BE2C (cell line): ENCODE data around the gene COL27A1.

Source experiments
- DNase-seq: peaks from one replicate; pipeline ENCODE4 v3.0.0-alpha.2; 2020
- H3K27me3 ChIP-seq: fragments of 250-450 bp; sonication (Bioruptor Pico); 2 replicates; pipeline ENCODE4 v1.5.1; 2020; ENCODE audit warnings: mild to moderate bottlenecking
- H3K36me3 ChIP-seq: fragments of 250-450 bp; sonication (Bioruptor Pico); 2 replicates; pipeline ENCODE4 v1.5.1; 2020; ENCODE audit warnings: mild to moderate bottlenecking
- H3K4me1 ChIP-seq: fragments of 250-450 bp; sonication (Bioruptor Pico); 2 replicates; pipeline ENCODE4 v1.5.1; 2020
- H3K4me3 ChIP-seq: 2 replicates; pipeline ENCODE4 v1.5.1; 2011; ENCODE audit warnings: low read depth, low read length
- H3K9me3 ChIP-seq: fragments of 250-450 bp; sonication (Bioruptor Pico); 2 replicates; pipeline ENCODE4 v1.5.1; 2020
- CTCF ChIP-seq: IDR thresholded peaks from 2 replicates; pipeline ENCODE4 v1.5.1; 2012; ENCODE audit warnings: mild to moderate bottlenecking, low read depth, low read length

COL27A1 gene

GRCh38 chr9:114132550-114132918 is 22.8 kb upstream of the COL27A1 start:
- Histone ChIP-seq H3K4me3 (no peak overlapping the region), H3K9me3 (no peaks in the 10 kb centered on the region), H3K4me1 (no peaks in the 10 kb centered on the region), H3K27me3 (no peaks in the 10 kb centered on the region; the same call in 1 of the 2 replicates), H3K36me3 (no peaks in the 10 kb centered on the region)
- no peak for DNase-seq
- no peak for TF ChIP-seq CTCF

- Histone ChIP-seq H3K36me3 (no peaks in the 10 kb centered on the region), H3K9me3 (no peaks in the 10 kb centered on the region), H3K4me3 (no peak overlapping the region), H3K27me3 (no peaks in the 10 kb centered on the region), H3K4me1 (no peaks in the 10 kb centered on the region)
- no peak for DNase-seq
- TF ChIP-seq CTCF, result no peak
Measured at GRCh38 chr9:114134827-114135396, 20.4 kb upstream of the COL27A1 start.

- Histone ChIP-seq H3K9me3 (no peaks in the 10 kb centered on the region), H3K4me3 (no peak overlapping the region), H3K4me1 (no peaks in the 10 kb centered on the region), H3K36me3 (no peaks in the 10 kb centered on the region), H3K27me3 (peaks cover 6% of the 10 kb centered on the region; the same call in 1 of the 2 replicates)
- no peak for DNase-seq
- TF ChIP-seq CTCF, result no peak
Measured at GRCh38 chr9:114137831-114138230, 17.5 kb upstream of the COL27A1 start.

- Histone ChIP-seq H3K36me3 (no peaks in the 10 kb centered on the region), H3K4me3 (no peak overlapping the region), H3K9me3 (no peaks in the 10 kb centered on the region), H3K4me1 (no peaks in the 10 kb centered on the region), H3K27me3 (peaks cover 9% of the 10 kb centered on the region; the same call in 1 of the 2 replicates)
- TF ChIP-seq CTCF, result no peak
- no peak for DNase-seq
Measured at GRCh38 chr9:114138552-114138971, 16.8 kb upstream of the COL27A1 start.

- no peak overlapping the region for H3K4me3 ChIP-seq
- no peaks in the 10 kb centered on the region for H3K36me3 ChIP-seq
- H3K4me1 ChIP-seq, result no peaks in the 10 kb centered on the region
- no peak for TF ChIP-seq CTCF
- H3K27me3 ChIP-seq, result peaks cover 9% of the 10 kb centered on the region; the same call in 1 of the 2 replicates
- no peaks in the 10 kb centered on the region for H3K9me3 ChIP-seq
- DNase-seq, result no peak
Measured at GRCh38 chr9:114139071-114139470, 16.3 kb upstream of the COL27A1 start.

GRCh38 chr9:114140401-114140800 is 14.9 kb upstream of the COL27A1 start:
- peaks cover 19% of the 10 kb centered on the region for H3K27me3 ChIP-seq
- TF ChIP-seq CTCF, result no peak
- no peak for DNase-seq

More at GRCh38 chr9:114140401-114140800, 14.9 kb upstream of the COL27A1 start:
- Histone ChIP-seq H3K9me3 (no peaks in the 10 kb centered on the region), H3K4me3 (no peak overlapping the region), H3K4me1 (no peaks in the 10 kb centered on the region), H3K36me3 (no peaks in the 10 kb centered on the region)
